Measurements from ENCODE around the gene CSN2.

CSN2 gene

GRCh38 chr4:69965628-69966027 is at the start of gene CSN2:
CSN2 (minus strand) TSS chr4:69965728; CDS start chr4:69960995, 4,733 bp downstream.
- no peak for TF ChIP-seq CTCF (IDR thresholded peaks at IDR 0.05)

- no peak for TF ChIP-seq CTCF (IDR thresholded peaks at IDR 0.05)
Observed at GRCh38 chr4:70008771-70009170, 43.2 kb upstream of the CSN2 start.

- TF ChIP-seq CTCF (IDR thresholded peaks at IDR 0.05) = no peak
Observed at GRCh38 chr4:70002507-70002906, 37.0 kb upstream of the CSN2 start.

- TF ChIP-seq CTCF (IDR thresholded peaks at IDR 0.05) = no peak
Observed at GRCh38 chr4:70000711-70001110, 35.2 kb upstream of the CSN2 start.

GRCh38 chr4:69999420-69999819 is 33.9 kb upstream of the CSN2 start:
- no peak for TF ChIP-seq CTCF (IDR thresholded peaks at IDR 0.05)

GRCh38 chr4:69995526-69996016 is 30.0 kb upstream of the CSN2 start, which contains the start of gene STATH:
STATH (plus strand) TSS chr4:69995966; CDS start chr4:69998438, 2,472 bp downstream.
- TF ChIP-seq CTCF (IDR thresholded peaks at IDR 0.05) = no peak

- TF ChIP-seq CTCF (IDR thresholded peaks at IDR 0.05) = no peak
Observed at GRCh38 chr4:69994782-69995181, 29.3 kb upstream of the CSN2 start.

- no peak for TF ChIP-seq CTCF (IDR thresholded peaks at IDR 0.05)
Observed at GRCh38 chr4:69991016-69991415, 25.5 kb upstream of the CSN2 start.
